NCI-H146 treated with DMSO at 0.1 percent for 48 hours (cell line): ENCODE results near the gene NUDCD3.

Experiments used
- DNase-seq: peaks from one replicate; lab custom pipeline; 2025; ENCODE audit not compliant: unreplicated experiment; lab: John Stamatoyannopoulos, UW

NUDCD3 gene

DNA sequence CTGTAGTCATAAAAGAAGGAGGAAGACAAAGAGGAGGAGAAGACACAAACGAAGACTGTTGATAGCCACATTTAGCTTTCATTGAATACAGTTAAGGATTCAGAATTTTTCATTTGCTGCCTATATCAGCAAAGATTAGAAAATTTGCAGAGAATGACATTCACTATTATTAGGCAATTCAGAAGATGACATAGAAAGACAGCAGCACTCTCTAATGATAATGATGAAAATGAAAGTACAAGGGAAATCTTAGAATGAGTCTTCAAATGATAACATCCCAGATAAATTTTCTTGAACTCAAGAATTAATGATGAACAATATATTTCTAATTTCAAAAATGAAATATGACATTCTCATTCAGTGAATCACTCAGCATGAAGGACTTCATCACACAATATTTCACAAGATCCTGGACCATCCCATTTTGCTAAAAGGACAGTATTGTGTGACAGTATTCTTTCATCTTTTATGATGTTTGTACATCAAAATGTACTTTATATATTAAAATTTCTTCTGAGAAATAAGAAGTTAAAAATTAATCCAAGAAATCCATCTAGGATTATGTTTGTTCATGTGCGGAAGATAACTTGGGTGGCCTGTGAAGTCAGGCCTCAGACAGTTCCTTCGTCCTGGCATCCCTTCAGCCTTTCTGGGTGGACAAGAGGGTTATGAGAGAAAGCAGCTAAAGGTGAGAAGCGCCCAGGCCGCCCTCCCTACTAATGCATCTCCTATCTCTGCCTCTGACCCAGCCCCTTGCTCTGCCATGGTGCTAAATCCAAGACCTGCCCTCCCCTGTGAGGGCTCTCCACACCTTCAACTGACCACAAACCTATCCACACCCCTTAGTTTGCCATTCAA is 117.7 kb downstream of the NUDCD3 start:
- no peak for DNase-seq

GRCh38 chr7:44368885-44369284 is 121.6 kb downstream of the NUDCD3 start:
- no peak for DNase-seq

DNA sequence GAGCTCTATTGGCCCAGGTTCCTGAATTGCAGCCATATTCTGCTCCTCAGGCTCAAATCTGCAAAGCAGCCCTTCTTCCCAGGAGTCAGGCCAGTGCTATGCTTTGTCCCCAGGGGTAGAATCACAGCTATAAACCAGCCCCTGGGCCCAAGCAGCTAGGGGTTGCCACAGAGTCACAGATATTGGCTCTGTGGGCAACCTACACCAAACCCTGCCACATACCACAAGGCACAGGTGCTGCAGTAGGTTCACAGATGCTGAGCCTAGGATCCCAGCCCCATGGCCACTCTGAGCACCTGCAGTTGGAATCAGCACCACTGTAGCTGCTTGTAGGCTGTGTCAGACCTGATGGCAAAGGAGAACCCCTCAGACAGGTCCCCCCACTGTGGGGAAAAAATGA is 122.0 kb downstream of the NUDCD3 start:
- no peak for DNase-seq

DNA sequence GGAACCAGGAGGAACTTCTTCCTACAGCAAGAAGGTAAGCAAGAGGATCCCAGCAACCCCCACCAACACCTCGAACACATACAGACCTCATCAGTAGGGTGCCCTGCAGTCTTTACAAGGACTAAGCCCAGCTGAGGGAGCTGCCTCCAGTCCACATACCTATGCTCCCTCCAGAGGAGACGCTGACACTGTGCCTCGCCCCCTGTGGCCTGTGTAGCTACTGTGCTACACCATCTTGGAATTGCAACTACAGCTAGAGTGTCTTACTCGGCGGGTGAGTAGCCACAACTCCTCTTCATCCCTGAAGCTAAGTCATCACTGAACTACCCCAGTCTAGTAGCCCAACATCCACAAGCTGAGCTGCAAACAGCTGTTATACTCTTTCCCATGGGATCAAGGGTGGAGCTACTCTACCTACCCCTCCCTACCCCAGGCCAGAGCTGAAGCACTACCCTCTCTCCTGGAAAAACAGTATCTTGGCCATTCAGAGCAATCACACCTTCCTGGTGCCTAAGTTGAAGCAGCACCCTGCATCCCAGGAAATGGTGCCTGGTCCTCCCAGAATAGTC is 122.9 kb downstream of the NUDCD3 start:
- DNase-seq, result no peak

- DNase-seq, result no peak
Measured at GRCh38 chr7:44366986-44367385, 123.5 kb downstream of the NUDCD3 start.

DNA sequence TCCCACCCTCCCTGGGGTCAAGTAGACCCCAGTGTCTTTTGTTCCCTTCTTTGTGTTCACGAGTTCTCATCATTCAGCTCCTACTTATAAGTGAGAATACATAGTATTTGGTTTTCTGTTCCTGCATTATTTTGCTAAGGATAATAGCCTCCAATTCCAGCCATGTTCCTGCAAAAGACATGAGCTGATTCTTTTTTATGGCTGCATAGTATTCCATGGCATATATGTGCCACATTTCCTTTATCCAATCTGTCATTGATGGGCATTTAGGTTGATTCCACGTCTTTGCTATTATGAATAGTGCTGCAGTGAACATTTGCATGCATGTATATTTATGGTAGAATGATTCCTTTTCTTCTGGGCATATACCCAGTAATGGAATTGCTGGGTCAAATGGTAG is 136.8 kb downstream of the NUDCD3 start:
- DNase-seq, result no peak

- DNase-seq, result no peak
Measured at GRCh38 chr7:44348851-44349781, 141.3 kb downstream of the NUDCD3 start.

GRCh38 chr7:44348300-44348699 is 142.2 kb downstream of the NUDCD3 start:
- no peak for DNase-seq

GRCh38 chr7:44347546-44348114 is 142.8 kb downstream of the NUDCD3 start:
- DNase-seq, result no peak

GRCh38 chr7:44346063-44346462 is 144.4 kb downstream of the NUDCD3 start:
- DNase-seq, result no peak

DNA sequence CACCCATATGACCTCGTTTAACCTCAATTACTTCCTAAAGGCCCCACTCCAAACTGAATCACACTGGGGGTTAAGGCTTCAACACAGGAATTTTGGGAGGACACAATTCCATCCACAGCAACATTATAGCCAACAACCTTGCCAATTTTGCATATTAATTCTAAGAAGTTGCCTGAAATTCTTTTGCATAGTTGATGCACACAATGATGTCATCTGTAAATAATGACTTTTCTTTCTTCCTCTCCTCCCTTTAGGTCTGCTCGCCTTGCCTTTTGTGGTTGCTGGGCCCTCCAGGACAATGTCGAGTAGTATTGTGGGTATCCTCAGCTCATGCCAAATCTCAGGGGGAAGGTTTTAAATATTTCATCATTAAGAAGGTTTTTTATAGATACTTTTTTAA is 149.1 kb downstream of the NUDCD3 start:
- no peak for DNase-seq

DNA sequence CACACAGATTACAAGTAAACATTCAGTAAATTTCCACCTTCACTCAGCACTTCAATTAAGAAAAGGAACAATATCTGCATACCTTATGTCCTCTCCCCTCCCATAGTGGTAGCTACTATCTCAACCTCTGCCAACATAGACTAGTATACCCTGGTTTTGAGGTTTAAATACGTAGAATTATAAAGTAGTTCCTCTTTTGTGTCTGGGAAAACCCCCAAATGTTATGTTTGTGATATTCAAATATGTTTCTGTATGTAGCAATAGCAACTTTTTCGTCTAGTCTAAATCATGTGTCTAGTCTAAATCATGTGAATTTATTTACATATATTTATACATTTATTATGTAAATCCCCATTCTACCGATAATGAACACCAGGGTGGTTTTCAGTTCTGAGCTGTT is 151.9 kb downstream of the NUDCD3 start:
- DNase-seq, result no peak

GRCh38 chr7:44336491-44336890 is 154.0 kb downstream of the NUDCD3 start:
- no peak for DNase-seq

GRCh38 chr7:44335184-44335583 is 155.3 kb downstream of the NUDCD3 start:
- DNase-seq, result no peak

DNA sequence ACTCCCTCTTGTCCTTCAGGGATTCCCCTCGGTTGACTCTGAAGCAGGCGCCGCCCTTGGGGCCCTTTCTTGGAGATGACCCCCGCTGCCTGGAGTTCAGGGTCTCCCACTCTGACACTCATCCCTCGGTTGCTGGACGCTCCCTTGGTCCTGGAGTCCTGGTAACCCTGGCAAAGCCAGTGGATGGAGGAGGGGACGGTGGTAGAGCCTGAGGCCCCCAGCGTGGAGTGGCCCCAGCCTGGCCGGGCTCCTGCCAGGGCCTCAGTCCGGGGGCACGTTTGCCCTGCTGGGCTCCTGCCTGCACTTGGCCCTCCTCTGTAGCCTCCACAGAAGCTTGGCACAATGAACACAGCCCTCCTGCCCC is 155.7 kb downstream of the NUDCD3 start:
- no peak for DNase-seq

- no peak for DNase-seq
Measured at GRCh38 chr7:44333911-44334733, 156.3 kb downstream of the NUDCD3 start.

DNA sequence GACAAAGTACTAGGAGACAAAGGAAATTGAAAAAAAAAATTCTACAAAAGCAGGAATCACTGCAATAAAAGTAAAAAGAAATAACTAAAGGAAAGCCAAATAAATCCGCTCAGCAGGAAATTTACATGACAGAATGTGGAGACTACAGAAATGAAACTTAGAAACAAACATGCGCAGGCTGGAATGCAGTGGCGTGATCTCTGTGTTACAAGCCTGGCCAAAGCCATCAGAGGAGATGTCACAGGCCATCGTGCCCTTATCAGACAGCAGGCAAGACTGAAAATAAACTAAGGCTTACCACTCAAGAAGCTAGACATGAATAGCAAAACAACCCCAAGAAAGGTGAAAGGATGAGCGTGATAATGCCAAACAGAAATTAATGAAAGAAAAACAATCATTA is 158.8 kb downstream of the NUDCD3 start:
- no peak for DNase-seq

DNA sequence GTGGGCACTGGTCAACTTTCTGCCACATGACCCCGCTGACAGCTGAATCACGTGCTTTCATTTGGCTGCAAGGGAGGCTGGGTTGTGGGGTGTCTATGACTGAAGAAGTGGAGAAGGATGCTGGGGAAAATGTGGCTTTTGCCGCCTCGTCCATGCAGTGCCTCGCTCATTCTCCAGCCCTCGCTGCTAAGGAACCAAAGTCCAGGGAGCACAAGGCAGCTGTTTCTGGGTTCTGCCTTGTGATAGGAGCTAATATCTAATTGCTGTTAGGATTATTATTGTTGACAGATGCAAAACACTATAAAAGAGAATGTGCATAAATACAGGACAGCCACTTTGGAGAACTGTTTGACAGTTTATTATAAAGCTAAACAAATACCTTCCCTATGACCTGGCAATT is 160.1 kb downstream of the NUDCD3 start:
- no peak for DNase-seq

DNA sequence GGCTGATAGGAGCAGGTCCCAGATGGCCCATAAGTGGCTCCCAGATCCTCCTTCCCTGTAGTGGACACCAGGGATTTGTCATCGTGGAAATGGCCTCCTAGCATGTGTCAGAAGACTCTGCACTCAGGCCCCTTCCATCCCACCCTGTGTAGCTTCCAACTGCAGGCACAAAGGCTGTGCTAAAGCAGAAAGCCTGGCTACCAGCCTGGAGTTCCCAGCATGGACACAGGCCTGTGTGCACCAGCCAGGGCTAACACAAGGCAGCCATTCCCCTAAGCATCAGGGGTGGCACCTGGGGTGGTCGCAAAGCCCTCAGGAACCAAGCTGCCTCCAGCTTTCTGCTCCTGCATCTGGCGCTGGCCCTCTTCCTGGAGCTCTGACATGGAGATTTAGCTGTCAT is 160.6 kb downstream of the NUDCD3 start:
- no peak for DNase-seq
